Stimulated activated CD8-positive, alpha-beta memory T cell treated with anti-CD3 and anti-CD28 coated beads, Interleukin-4, amount 100 ng/mL, for 1 hour (primary cell): ENCODE results near the gene IL10RB.
"Not testable (repeated sequence)": the region's sequence is repeated elsewhere in the genome, so short reads cannot be mapped to it uniquely, and the experiment has no call there.

ENCODE experiments used
- DNase-seq, 2 donors: peaks; one replicate each; pipeline ENCODE4 v3.0.0-alpha.2; 2020; ENCODE audit warnings: low read depth in 2 of 2, low spot score in 1 of 2

The IL10RB gene

GRCh38 chr21:33266050-33266788, at the start of gene IL10RB:
TSS of gene IL10RB (plus strand) at chr21:33266367. CDS start at chr21:33266466, 99 bp downstream.
- DNase-seq: peak; percentile 45 to 46

- DNase-seq: no peak
These were observed 49.0 kb upstream of the IL10RB start for GRCh38 chr21:33217138-33217520.

GRCh38 chr21:33219300-33219699, 46.9 kb upstream of the IL10RB start:
- no peak for DNase-seq

GRCh38 chr21:33219954-33220353, 46.2 kb upstream of the IL10RB start:
- no peak for DNase-seq

- not testable (repeated sequence) for DNase-seq
These were observed 40.8 kb upstream of the IL10RB start for GRCh38 chr21:33225376-33225775.

GRCh38 chr21:33228455-33228854, 37.7 kb upstream of the IL10RB start:
- DNase-seq: no peak

GRCh38 chr21:33229099-33229783, 36.9 kb upstream of the IL10RB start:
- DNase-seq: no peak

- peak; percentile 37 to 47 for DNase-seq
These were observed 36.2 kb upstream of the IL10RB start, which contains the start of gene IFNAR2 for GRCh38 chr21:33229784-33230544. TSS of gene IFNAR2 (plus strand) at chr21:33229938. CDS start at chr21:33241923, 11,985 bp downstream.

GRCh38 chr21:33230545-33231324, 35.4 kb upstream of the IL10RB start:
- no peak for DNase-seq

GRCh38 chr21:33231526-33231925, 34.6 kb upstream of the IL10RB start:
- no peak for DNase-seq

GRCh38 chr21:33232291-33233034, 33.7 kb upstream of the IL10RB start:
- DNase-seq: no peak

GRCh38 chr21:33234635-33235520, 31.3 kb upstream of the IL10RB start:
- DNase-seq: no peak

- DNase-seq: no peak
These were observed 30.0 kb upstream of the IL10RB start for GRCh38 chr21:33236013-33236686.

GRCh38 chr21:33236766-33237165, 29.4 kb upstream of the IL10RB start:
- DNase-seq: no peak

- no peak for DNase-seq
These were observed 28.7 kb upstream of the IL10RB start for GRCh38 chr21:33237486-33237885.

- DNase-seq: no peak
These were observed 28.0 kb upstream of the IL10RB start for GRCh38 chr21:33238146-33238545.

- DNase-seq: no peak
These were observed 27.5 kb upstream of the IL10RB start for GRCh38 chr21:33238565-33239255.

GRCh38 chr21:33239559-33240127, 26.5 kb upstream of the IL10RB start:
- not testable (repeated sequence) for DNase-seq
